ENCODE measurements around the gene FAM149A.

Gene FAM149A

GRCh38 chr4:186107947-186108346, 3.4 kb downstream of the FAM149A start:
- Mint-ChIP-seq H3K9me3 (peaks cover 5% of the 10 kb centered on the region), H3K27ac (no peak overlapping the region), H3K4me3 (no peak overlapping the region), H3K27me3 (ENCODE audit: low read depth, poor library complexity) (peaks cover 52% of the 10 kb centered on the region), H3K4me1 (peaks cover 19% of the 10 kb centered on the region), H3K36me3 (ENCODE audit: low read depth) (no peaks in the 10 kb centered on the region)
- TF ChIP-seq, protein P1, sequence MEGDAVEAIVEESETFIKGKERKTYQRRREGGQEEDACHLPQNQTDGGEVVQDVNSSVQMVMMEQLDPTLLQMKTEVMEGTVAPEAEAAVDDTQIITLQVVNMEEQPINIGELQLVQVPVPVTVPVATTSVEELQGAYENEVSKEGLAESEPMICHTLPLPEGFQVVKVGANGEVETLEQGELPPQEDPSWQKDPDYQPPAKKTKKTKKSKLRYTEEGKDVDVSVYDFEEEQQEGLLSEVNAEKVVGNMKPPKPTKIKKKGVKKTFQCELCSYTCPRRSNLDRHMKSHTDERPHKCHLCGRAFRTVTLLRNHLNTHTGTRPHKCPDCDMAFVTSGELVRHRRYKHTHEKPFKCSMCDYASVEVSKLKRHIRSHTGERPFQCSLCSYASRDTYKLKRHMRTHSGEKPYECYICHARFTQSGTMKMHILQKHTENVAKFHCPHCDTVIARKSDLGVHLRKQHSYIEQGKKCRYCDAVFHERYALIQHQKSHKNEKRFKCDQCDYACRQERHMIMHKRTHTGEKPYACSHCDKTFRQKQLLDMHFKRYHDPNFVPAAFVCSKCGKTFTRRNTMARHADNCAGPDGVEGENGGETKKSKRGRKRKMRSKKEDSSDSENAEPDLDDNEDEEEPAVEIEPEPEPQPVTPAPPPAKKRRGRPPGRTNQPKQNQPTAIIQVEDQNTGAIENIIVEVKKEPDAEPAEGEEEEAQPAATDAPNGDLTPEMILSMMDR (IDR thresholded peaks at IDR 0.05) = no peak
- no peak for DNase-seq

- no peak overlapping the region for H3K4me3 Mint-ChIP-seq
- H3K9me3 Mint-ChIP-seq = peaks cover 5% of the 10 kb centered on the region
- H3K27ac Mint-ChIP-seq = no peak overlapping the region
- TF ChIP-seq, protein P1 (IDR thresholded peaks at IDR 0.05) = no peak
- H3K27me3 Mint-ChIP-seq (ENCODE audit: low read depth, poor library complexity) = peaks cover 48% of the 10 kb centered on the region
- no peak for DNase-seq
- H3K4me1 Mint-ChIP-seq = peaks cover 19% of the 10 kb centered on the region
- H3K36me3 Mint-ChIP-seq (ENCODE audit: low read depth) = no peaks in the 10 kb centered on the region
These were observed 3.9 kb downstream of the FAM149A start for GRCh38 chr4:186108391-186108790.

GRCh38 chr4:186109245-186109644, 4.7 kb downstream of the FAM149A start:
- TF ChIP-seq, protein P1 (IDR thresholded peaks at IDR 0.05) = no peak
- Mint-ChIP-seq H3K4me1 (peaks cover 19% of the 10 kb centered on the region), H3K36me3 (ENCODE audit: low read depth) (no peaks in the 10 kb centered on the region), H3K27ac (no peak overlapping the region), H3K27me3 (ENCODE audit: low read depth, poor library complexity) (peaks cover 39% of the 10 kb centered on the region), H3K4me3 (no peak overlapping the region), H3K9me3 (peaks cover under 1% of the 10 kb centered on the region)
- no peak for DNase-seq

GRCh38 chr4:186116697-186117096, 12.2 kb downstream of the FAM149A start:
- no peak for DNase-seq
- no peaks in the 10 kb centered on the region for H3K4me1 Mint-ChIP-seq
- TF ChIP-seq, protein P1 (IDR thresholded peaks at IDR 0.05) = no peak
- H3K4me3 Mint-ChIP-seq = peak overlapping the region; percentile 80
- H3K27ac Mint-ChIP-seq = no peak overlapping the region
- H3K27me3 Mint-ChIP-seq (ENCODE audit: low read depth, poor library complexity) = no peaks in the 10 kb centered on the region
- peaks cover 7% of the 10 kb centered on the region for H3K9me3 Mint-ChIP-seq
- no peaks in the 10 kb centered on the region for H3K36me3 Mint-ChIP-seq (ENCODE audit: low read depth)

GRCh38 chr4:186118582-186118981, 14.1 kb downstream of the FAM149A start:
- TF ChIP-seq, protein P1 (IDR thresholded peaks at IDR 0.05) = no peak
- no peaks in the 10 kb centered on the region for H3K36me3 Mint-ChIP-seq (ENCODE audit: low read depth)
- H3K27ac Mint-ChIP-seq = no peak overlapping the region
- DNase-seq = no peak
- H3K4me3 Mint-ChIP-seq = no peak overlapping the region
- no peaks in the 10 kb centered on the region for H3K27me3 Mint-ChIP-seq (ENCODE audit: low read depth, poor library complexity)
- no peaks in the 10 kb centered on the region for H3K4me1 Mint-ChIP-seq
- peaks cover 7% of the 10 kb centered on the region for H3K9me3 Mint-ChIP-seq

- H3K36me3 Mint-ChIP-seq (ENCODE audit: low read depth) = no peaks in the 10 kb centered on the region
- peaks cover 13% of the 10 kb centered on the region for H3K9me3 Mint-ChIP-seq
- TF ChIP-seq, protein P1 (IDR thresholded peaks at IDR 0.05) = no peak
- DNase-seq = no peak
- no peaks in the 10 kb centered on the region for H3K4me1 Mint-ChIP-seq
- no peak overlapping the region for H3K4me3 Mint-ChIP-seq
- H3K27me3 Mint-ChIP-seq (ENCODE audit: low read depth, poor library complexity) = no peaks in the 10 kb centered on the region
- H3K27ac Mint-ChIP-seq = no peak overlapping the region
These were observed 16.6 kb downstream of the FAM149A start for GRCh38 chr4:186121057-186121456.
